MM.1S (cell line): Measurements from ENCODE around the gene GRIA3.

Experiments used
- CTCF ChIP-seq: fragments of 300-600 bp; sonication (generic); IDR thresholded peaks from 2 replicates; pipeline ENCODE4 v1.5.1; 2016; ENCODE audit warnings: antibody characterized with exemption, low read length, mixed read lengths
- EZH2 ChIP-seq: fragments of 300-600 bp; sonication (generic); optimal IDR thresholded peaks from 2 replicates; pipeline ENCODE3; 2017; ENCODE audit warnings: low read depth, mild to moderate bottlenecking, antibody characterized with exemption, low read length, mixed read lengths
- EZH2phosphoT487 ChIP-seq: fragments of 300-600 bp; sonication (generic); IDR thresholded peaks from 2 replicates; pipeline ENCODE4 v1.6.1; 2018; ENCODE audit warnings: antibody characterized with exemption, low read length

- TF ChIP-seq CTCF (no peak), EZH2 (no peak), EZH2phosphoT487 (no peak)
Observed at GRCh38 chrX:123138473-123138872, 45.6 kb upstream of the GRIA3 start.
